OCI-LY1 (cell line): ENCODE measurements around the gene CPSF7.

Experiments used
- CTCF ChIP-seq: fragments of 200-600 bp; sonication (generic), shearing (Covaris generic); IDR thresholded peaks from 2 replicates; pipeline ENCODE4 v1.5.1; 2017; ENCODE audit warnings: mild to moderate bottlenecking, antibody characterized with exemption, low read length, moderate library complexity, mixed read lengths
- EZH2 ChIP-seq: fragments of 200-600 bp; sonication (generic), shearing (Covaris generic); IDR thresholded peaks from 2 replicates; pipeline ENCODE4 v1.8.0; 2017; ENCODE audit warnings: borderline replicate concordance, mixed run types, mild to moderate bottlenecking, antibody characterized with exemption, low read length, moderate library complexity, mixed read lengths

- TF ChIP-seq CTCF (no peak), EZH2 (no peak)
These were observed 67.3 kb downstream of the CPSF7 start for GRCh38 chr11:61362542-61362875.
